HepG2 (cell line): Measurements from ENCODE around the gene ZNF853. TPM values are rescaled to one million over a fixed set of nuclear protein-coding genes. Genes with fewer than 3 reads are reported as not detected.

Experiments
- ATAC-seq: fragments of 200-7000 bp; cut with Tn5 transposase; 3 replicates; pipeline ENCODE4 v1.9.1; 2020; ENCODE audit warnings: mild to moderate bottlenecking, moderate library complexity
- BruUV-seq: library from RNA; stranded (reverse); fragments of 400-500 nt; replicated peaks from 2 replicates; lab custom pipeline; 2021; lab: Mats Ljungman, UMichigan
- CTCF ChIA-PET: fragments of 300-600 bp; formaldehyde crosslinking; extraction: SDS; loops from one replicate; lab custom pipeline; 2021; ENCODE audit warnings: low total read pairs, inconsistent platforms, low intra/inter-chr PET ratio; lab: Yijun Ruan, JAX
- POLR2A ChIA-PET: fragments of 350-600 bp; sonication (Branson Sonifier 250); formaldehyde crosslinking; loops from one replicate; lab custom pipeline; 2020; ENCODE audit warnings: antibody characterized with exemption, inconsistent platforms; lab: Yijun Ruan, JAX
- DNase-seq: peaks from one replicate; pipeline ENCODE4 v3.0.0-alpha.2; 2015; ENCODE audit warnings: low spot score
- FAIRE-seq: peaks from 3 replicates; lab custom pipeline; 2011; peaks lifted over from hg19 to GRCh38; lab: Jason Lieb, UNC
- H2AFZ ChIP-seq: one replicate; pipeline ENCODE4 v1.6.1; 2011; ENCODE audit warnings: low read length, inconsistent platforms
- H3K27ac ChIP-seq: fragments of 300-600 bp; 3 replicates; pipeline ENCODE4 v1.8.0; 2011; ENCODE audit warnings: mixed run types, mild to moderate bottlenecking, mixed read lengths, low read length, inconsistent platforms; ENCODE audit not compliant: insufficient read depth; ENCODE audit errors: extremely low read length
- H3K27me3 ChIP-seq, 2 experiments: fragments of 200-600 bp in 1 of 2; 2 replicates in 1 of 2; 3 replicates in 1 of 2; pipeline versions ENCODE4 v1.6.0 to v1.8.0; 2011; ENCODE audit warnings: low read length in 2 of 2, mild to moderate bottlenecking in 2 of 2, moderate library complexity in 2 of 2, inconsistent platforms in 1 of 2; ENCODE audit not compliant: insufficient read depth in 2 of 2, control insufficient read depth in 1 of 2
- H3K36me3 ChIP-seq, 2 experiments: fragments of 200-600 bp in 1 of 2; replicated peaks in 1 of 2; 2 replicates in 1 of 2; 3 replicates in 1 of 2; pipeline versions ENCODE4 v1.5.1 to v1.8.0; 2011; ENCODE audit warnings: low read length in 2 of 2, inconsistent platforms in 1 of 2; ENCODE audit not compliant: insufficient read depth in 2 of 2, control insufficient read depth in 1 of 2
- H3K4me1 ChIP-seq: 2 replicates; pipeline ENCODE4 v1.5.1; 2012; ENCODE audit warnings: low read length, inconsistent platforms; ENCODE audit not compliant: insufficient read depth
- H3K4me2 ChIP-seq: 2 replicates; pipeline ENCODE4 v1.6.0; 2011; ENCODE audit warnings: low read depth, low read length, inconsistent platforms
- H3K4me3 ChIP-seq, 3 experiments: fragments of 200-600 bp in 1 of 3; sonication (generic), shearing (Covaris generic) in 1 of 3; replicated peaks in 1 of 3; 2 replicates each; pipeline ENCODE4 v1.5.1; 2011 to 2016; ENCODE audit warnings: low read length in 3 of 3, inconsistent platforms in 2 of 3, low read depth in 2 of 3, mild to moderate bottlenecking in 2 of 3, control low read depth in 1 of 3, mixed read lengths in 1 of 3; ENCODE audit not compliant: insufficient read depth in 1 of 3
- H3K79me2 ChIP-seq: one replicate; pipeline ENCODE4 v1.6.1; 2011; ENCODE audit warnings: low read length, inconsistent platforms; ENCODE audit not compliant: insufficient read depth
- H3K9ac ChIP-seq: 2 replicates; pipeline ENCODE4 v1.6.0; 2011; ENCODE audit warnings: mild to moderate bottlenecking, low read depth, low read length, inconsistent platforms; ENCODE audit not compliant: insufficient read depth
- H3K9me3 ChIP-seq: 2 replicates; pipeline ENCODE4 v1.5.1; 2012; ENCODE audit warnings: mild to moderate bottlenecking, low read length
- H4K20me1 ChIP-seq: 2 replicates; pipeline ENCODE4 v1.6.0; 2011; ENCODE audit warnings: inconsistent platforms, mild to moderate bottlenecking, low read length, moderate library complexity; ENCODE audit not compliant: insufficient read depth
- FOXO1 ChIP-seq: sonication (generic); formaldehyde crosslinking; IDR thresholded peaks from 2 replicates; pipeline ENCODE4 v1.4.0; 2020; ENCODE audit warnings: missing genetic modification reagents
- KDM2A ChIP-seq: sonication (generic); formaldehyde crosslinking; IDR thresholded peaks from 2 replicates; pipeline ENCODE4 v1.4.0; 2020; ENCODE audit warnings: low read depth, missing genetic modification reagents, borderline replicate concordance
- MED13 ChIP-seq: sonication (generic); formaldehyde crosslinking; IDR thresholded peaks from 2 replicates; pipeline ENCODE4 v1.5.0; 2020; ENCODE audit warnings: missing genetic modification reagents
- MIER3 ChIP-seq: IDR thresholded peaks from 2 replicates; pipeline ENCODE4 v1.6.1; 2016; ENCODE audit warnings: missing compliant biosample characterization, borderline replicate concordance
- NR0B2 ChIP-seq: sonication (generic); formaldehyde crosslinking; IDR thresholded peaks from 2 replicates; pipeline ENCODE4 v1.4.0; 2020; ENCODE audit warnings: mild to moderate bottlenecking, missing genetic modification reagents
- PHF21A ChIP-seq: sonication (generic); formaldehyde crosslinking; IDR thresholded peaks from 2 replicates; pipeline ENCODE4 v1.5.0; 2020; ENCODE audit warnings: mild to moderate bottlenecking, missing genetic modification reagents
- SP5 ChIP-seq: IDR thresholded peaks from 2 replicates; pipeline ENCODE4 v1.6.1; 2016; ENCODE audit warnings: low read depth, borderline replicate concordance
- ZBTB40 ChIP-seq, 2 experiments: fragments of 450-650 bp in 1 of 2; sonication (generic) in 1 of 2; formaldehyde crosslinking in 1 of 2; IDR thresholded peaks; 2 replicates each; pipeline versions ENCODE4 v1.6.1 to v1.8.0; 2016 to 2022; ENCODE audit warnings: antibody characterized with exemption in 1 of 2, mild to moderate bottlenecking in 1 of 2, missing genetic modification reagents in 1 of 2
- ZNF558 ChIP-seq: sonication (generic); formaldehyde crosslinking; IDR thresholded peaks from 2 replicates; pipeline ENCODE4 v1.9.0; 2022; ENCODE audit warnings: mild to moderate bottlenecking, missing genetic modification reagents, borderline replicate concordance
- ZNF614 ChIP-seq: IDR thresholded peaks from 2 replicates; pipeline ENCODE4 v1.6.1; 2018; ENCODE audit warnings: missing biosample characterization, missing genetic modification reagents, inconsistent platforms, borderline replicate concordance
- ZNF670 ChIP-seq: sonication (generic); formaldehyde crosslinking; IDR thresholded peaks from 2 replicates; pipeline ENCODE4 v1.8.0; 2022; ENCODE audit warnings: mild to moderate bottlenecking, missing genetic modification reagents, borderline replicate concordance
- ZSCAN20 ChIP-seq: sonication (generic); formaldehyde crosslinking; IDR thresholded peaks from 2 replicates; pipeline ENCODE4 v1.4.0; 2020; ENCODE audit warnings: missing genetic modification reagents, mild to moderate bottlenecking, borderline replicate concordance
- WGBS: methylation state at CpG from one replicate; pipeline ENCODE4 v1.1.6; 2017; ENCODE audit warnings: low lambda C conversion rate; 5-methylcytosine and 5-hydroxymethylcytosine counted together
- in situ Hi-C: cut with HindIII; loops from 2 replicates; pipeline ENCODE4 v1.10.0; 2017; ENCODE audit warnings: low pct_unique_long_range_greater_than_20kb; ENCODE audit not compliant: extremely low pct_ligation_motif_present
- intact Hi-C: fragments of 100-400 bp; cut with micrococcal nuclease; formaldehyde crosslinking; loops from one replicate; pipeline ENCODE4 v1.10.0; 2022; ENCODE audit not compliant: unreplicated experiment
- polyA plus RNA-seq, 8 experiments: library from polyadenylated mRNA; depleted of rRNA in 3 of 8; stranded (reverse) in 7 of 8; unstranded in 1 of 8; fragments of >200 nt; fragmentation: Illumina TruSeq in 4 of 8; extraction: Trizol in 4 of 8; gene quantifications; 2 replicates each; pipeline versions ENCODE4 v1.2.1 to v1.2.3, GENCODE V29; 2011 to 2016; ENCODE audit warnings: low read depth in 4 of 8, missing spikeins in 1 of 8, mixed read lengths in 1 of 8; ENCODE audit not compliant: insufficient read depth in 1 of 8
- total RNA-seq, 5 experiments: library from RNA; depleted of rRNA; stranded (reverse); fragments of >200 nt; fragmentation: Illumina TruSeq; extraction: Trizol; gene quantifications; 2 replicates each; pipeline ENCODE4 v1.2.3, GENCODE V29; 2016; ENCODE audit warnings: low read depth in 1 of 5

ZNF853 gene
- total and polyA plus RNA-seq, 2 of the 13 experiments (the other 11 are each of a cell fraction or from before 2014, with no cell fraction given), result 2.1 to 6.2 TPM

GRCh38 chr7:6577369-6578113, 37.9 kb upstream of the ZNF853 start, which contains the start of gene ZDHHC4:
ZDHHC4 (plus strand) TSS chr7:6577454; CDS start chr7:6580562, 3,108 bp downstream.
- in situ Hi-C loops, result no loop called here
- FAIRE-seq (no peak), ATAC-seq (peak; percentile 84), DNase-seq (peak; percentile 87)
- WGBS, result 0% methylated on average over 31 of the region's 51 CpGs
- peak within 1 kb of the TSS; percentile 98 for H3K27ac ChIP-seq
- peak within 1 kb of the TSS; percentile 97 for H3K9ac ChIP-seq
- POLR2A ChIA-PET, result interaction anchor here (0.6 to 5.1 kb wide), 13 partner anchors 10 to 796 kb away, joined by 3 to 105 read pairs (median 3); partner anchors contain the start of genes DAGLB, INTS15 and RNF216
- H3K4me1 ChIP-seq, result peaks cover 76% of the 10 kb centered on the region
- H3K9me3 ChIP-seq, result no peaks in the 10 kb centered on the region
- H3K36me3 ChIP-seq, result peaks cover 7 to 24% of the 10 kb centered on the region in 2 experiments
- BruUV-seq, result TSS peak; percentile 68
- H4K20me1 ChIP-seq, result no peaks in the 10 kb centered on the region
- H3K4me2 ChIP-seq, result peak within 1 kb of the TSS; percentile 97
- peaks cover 17% of the 10 kb centered on the region for H3K79me2 ChIP-seq
- peak within 1 kb of the TSS; percentile 86 to 90 (median 87) for H3K4me3 ChIP-seq
- CTCF ChIA-PET, result no interaction called here
- no peaks in the 10 kb centered on the region for H3K27me3 ChIP-seq
- intact Hi-C loops, result loop anchor here (2.0 kb wide), 1 partner anchor 13 kb away; the partner anchor contains the start of gene INTS15
- no peak within 1 kb of the TSS for H2AFZ ChIP-seq
- TF ChIP-seq ZNF670 (CRISPR knock-in tag), result peak; percentile 69
- TF ChIP-seq PHF21A, result peak; percentile 47; the same call in 1 of the 2 replicates
- TF ChIP-seq FOXO1 (CRISPR knock-in tag), result peak; percentile 85
- 0 out of 2 replicates have a peak, but pooled peaks have one; percentile 47 for TF ChIP-seq NR0B2
- TF ChIP-seq ZBTB40 (IDR thresholded peaks at IDR 0.05), result peak; percentile 87
- peak; percentile 69; the same call in 1 of the 2 replicates for TF ChIP-seq ZBTB40 (CRISPR knock-in tag; IDR thresholded peaks at IDR 0.05)
- TF ChIP-seq MIER3 (CRISPR knock-in tag), result peak; percentile 44; the same call in 1 of the 2 replicates
- TF ChIP-seq SP5 (CRISPR knock-in tag), result peak; percentile 60
- TF ChIP-seq MED13 (CRISPR knock-in tag), result peak; percentile 74
- TF ChIP-seq ZNF558, result peak; percentile 62; the same call in 1 of the 2 replicates
- TF ChIP-seq ZSCAN20, result 0 out of 2 replicates have a peak, but pooled peaks have one; percentile 36
- peak; percentile 52; the same call in 1 of the 2 replicates for TF ChIP-seq ZNF614
- TF ChIP-seq KDM2A (CRISPR knock-in tag), result peak; percentile 93
